Vagina (tissue), 2 donors: Measurements from ENCODE around the gene GDNF.

Experiments used
- CTCF ChIP-seq, 3 experiments: fragments of 450-650 bp in 2 of 3; fragments of 200-600 bp in 1 of 3; sonication (generic) in 1 of 3; IDR thresholded peaks; one replicate each; pipeline ENCODE4 v1.5.1; 2017 to 2019; ENCODE audit warnings: antibody characterized with exemption in 3 of 3, mild to moderate bottlenecking in 2 of 3, moderate library complexity in 2 of 3
- POLR2A ChIP-seq, 2 donors: fragments of 450-650 bp; IDR thresholded peaks; one replicate each; pipeline ENCODE4 v1.6.1; 2017; ENCODE audit warnings: antibody characterized with exemption in 2 of 2, mild to moderate bottlenecking in 2 of 2, moderate library complexity in 2 of 2
- POLR2AphosphoS5 ChIP-seq, 2 donors: sonication (generic); formaldehyde crosslinking; IDR thresholded peaks; one replicate each; pipeline ENCODE4 v1.9.0; 2017; ENCODE audit warnings: antibody characterized with exemption in 2 of 2, mild to moderate bottlenecking in 2 of 2, low read depth in 1 of 2; ENCODE audit not compliant: insufficient read depth in 1 of 2

GRCh38 chr5:37801521-37801920, 38.3 kb downstream of the GDNF start:
- TF ChIP-seq POLR2A (IDR thresholded peaks at IDR 0.05): no peak
- TF ChIP-seq CTCF (IDR thresholded peaks at IDR 0.05): no peak
- TF ChIP-seq POLR2AphosphoS5 (IDR thresholded peaks at IDR 0.05; ENCODE audit: insufficient read depth in 1 of 2, low read depth in 1 of 2): no peak
